ENCODE results near the gene ZNF467.

Gene ZNF467

GRCh38 chr7:149773446-149774236 is at the start of gene ZNF467:
TSS of gene ZNF467 (minus strand) at chr7:149773588. CDS start at chr7:149771032, 2,556 bp downstream.
- ATAC-seq (no peak), DNase-seq (peak; percentile 27)

GRCh38 chr7:149822353-149822943 is 49.1 kb upstream of the ZNF467 start:
- DNase-seq, result no peak
- ATAC-seq, result no peak

GRCh38 chr7:149821191-149822148 is 48.1 kb upstream of the ZNF467 start:
- no peak for DNase-seq
- no peak for ATAC-seq

DNA sequence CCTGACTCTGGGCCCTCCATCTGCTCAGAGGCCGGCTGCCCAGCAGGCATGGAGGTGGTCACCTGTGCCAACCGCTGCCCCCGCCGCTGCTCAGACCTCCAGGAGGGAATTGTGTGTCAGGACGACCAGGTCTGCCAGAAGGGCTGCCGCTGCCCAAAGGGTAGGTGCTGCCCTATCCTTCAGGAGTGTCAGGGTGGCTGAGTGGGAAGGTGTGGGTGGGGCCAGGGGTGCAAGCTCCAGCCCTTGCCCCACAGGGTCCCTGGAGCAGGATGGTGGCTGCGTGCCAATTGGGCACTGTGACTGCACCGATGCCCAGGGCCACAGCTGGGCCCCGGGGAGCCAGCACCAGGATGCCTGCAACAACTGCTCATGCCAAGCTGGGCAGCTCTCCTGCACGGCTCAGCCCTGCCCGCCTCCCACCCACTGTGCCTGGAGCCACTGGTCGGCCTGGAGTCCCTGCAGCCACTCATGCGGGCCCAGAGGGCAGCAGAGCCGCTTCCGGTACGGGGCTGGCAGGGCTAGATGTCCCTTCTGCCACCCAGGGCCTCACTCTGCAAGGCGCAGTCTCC is 47.3 kb upstream of the ZNF467 start:
- ATAC-seq (no peak), DNase-seq (no peak)

DNA sequence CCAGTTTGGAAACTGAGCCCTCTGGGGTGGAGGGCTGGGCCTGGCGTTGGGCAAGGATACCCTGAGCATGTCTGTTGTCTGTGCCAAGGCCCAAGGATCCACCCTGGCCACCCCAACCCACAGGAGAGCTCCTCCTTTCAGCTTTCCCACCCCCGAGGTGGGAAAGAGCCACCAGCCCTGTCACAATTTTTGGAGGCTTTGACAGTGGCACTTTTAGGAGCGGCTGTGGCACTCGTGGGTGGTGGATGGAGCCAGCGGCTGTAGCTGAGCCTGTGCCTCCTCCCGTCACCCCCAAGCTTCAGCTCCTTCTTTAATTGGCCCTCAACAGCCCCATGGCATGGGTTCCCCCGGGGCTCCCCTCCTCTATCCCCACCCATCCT is 46.6 kb upstream of the ZNF467 start:
- ATAC-seq (no peak), DNase-seq (no peak)

- DNase-seq (no peak), ATAC-seq (no peak)
These were observed 46.0 kb upstream of the ZNF467 start for GRCh38 chr7:149819141-149819960.

GRCh38 chr7:149818536-149818840 is 45.1 kb upstream of the ZNF467 start:
- no peak for ATAC-seq

DNA sequence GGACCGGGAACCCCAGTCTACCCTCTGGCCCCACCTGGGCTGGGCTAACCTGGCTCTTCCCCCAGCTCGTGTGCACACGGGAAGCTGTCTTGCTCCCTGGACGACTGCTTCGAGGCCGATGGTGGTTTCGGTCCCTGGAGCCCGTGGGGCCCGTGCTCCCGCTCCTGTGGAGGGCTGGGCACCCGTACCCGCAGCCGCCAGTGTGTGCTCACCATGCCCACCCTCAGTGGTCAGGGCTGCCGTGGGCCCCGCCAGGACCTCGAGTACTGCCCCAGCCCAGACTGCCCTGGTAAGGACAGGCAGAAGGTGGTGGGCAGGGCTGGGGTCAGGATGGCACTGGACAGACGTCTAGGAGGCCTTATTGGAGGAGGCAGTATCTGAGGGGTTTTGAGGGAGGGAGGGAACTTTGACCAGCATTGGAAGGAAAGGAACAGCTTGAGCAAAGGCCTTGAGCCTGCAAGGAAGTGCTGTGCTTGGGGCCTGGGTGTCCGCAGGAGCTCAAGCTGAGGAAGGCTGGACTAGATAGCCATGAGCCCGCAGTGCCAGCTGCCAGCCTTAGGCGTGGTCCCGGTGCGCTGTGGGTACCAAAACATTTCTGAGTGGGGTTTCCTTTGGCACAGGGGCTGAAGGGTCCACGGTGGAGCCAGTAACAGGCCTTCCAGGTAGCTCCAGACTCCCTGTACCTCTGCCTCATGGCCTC is 44.6 kb upstream of the ZNF467 start:
- ATAC-seq (no peak), DNase-seq (no peak)

More at GRCh38 chr7:149818536-149818840, 45.1 kb upstream of the ZNF467 start:
- no peak for DNase-seq

DNA sequence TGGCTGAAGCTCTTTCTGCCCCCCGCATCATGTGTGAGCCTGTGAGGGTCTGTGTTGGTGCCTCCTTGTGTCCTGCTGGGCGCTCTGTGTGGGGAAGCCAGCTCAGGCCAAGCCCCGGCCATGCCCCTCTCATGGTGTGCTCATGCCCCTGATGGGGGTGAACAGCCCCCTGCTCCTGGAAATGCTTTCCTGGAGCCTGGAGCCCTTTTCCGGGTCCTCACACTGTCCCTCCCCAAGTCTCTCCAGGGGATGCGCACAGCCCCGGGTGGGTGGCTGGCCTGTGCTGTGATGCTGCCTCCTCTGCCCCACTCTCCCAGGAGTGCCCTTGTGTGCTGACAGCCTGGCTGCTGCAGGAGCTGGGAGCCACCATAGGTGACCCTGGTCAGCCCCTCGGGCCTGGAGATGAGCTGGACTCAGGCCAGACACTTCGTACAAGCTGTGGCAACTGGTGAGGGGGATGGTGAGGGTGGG is 43.9 kb upstream of the ZNF467 start:
- DNase-seq, result no peak
- no peak for ATAC-seq

- DNase-seq (no peak), ATAC-seq (no peak)
These were observed 43.4 kb upstream of the ZNF467 start for GRCh38 chr7:149816794-149817193.

DNA sequence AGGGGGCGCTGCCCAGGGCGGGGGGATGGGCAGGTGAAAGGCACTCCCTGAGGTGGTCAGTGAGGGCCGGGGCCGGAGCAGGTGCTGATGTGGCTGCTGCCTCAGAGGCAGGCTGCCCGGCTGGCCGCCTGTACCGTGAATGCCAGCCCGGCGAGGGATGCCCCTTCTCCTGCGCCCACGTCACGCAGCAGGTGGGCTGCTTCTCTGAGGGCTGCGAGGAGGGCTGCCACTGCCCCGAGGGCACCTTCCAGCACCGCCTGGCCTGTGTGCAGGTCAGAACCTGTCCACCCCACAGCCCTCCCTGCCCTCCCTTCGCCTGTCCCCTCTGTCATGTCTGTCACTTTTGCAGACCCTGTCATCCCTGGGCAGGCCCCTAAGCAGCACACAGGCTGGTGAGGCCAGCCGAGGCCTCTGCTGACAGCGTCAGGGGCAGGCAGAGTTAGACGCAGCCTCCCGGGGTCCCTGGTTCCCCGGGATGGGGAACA is 42.9 kb upstream of the ZNF467 start:
- DNase-seq (no peak), ATAC-seq (no peak)

GRCh38 chr7:149815661-149816266 is 42.4 kb upstream of the ZNF467 start:
- DNase-seq, result no peak
- no peak for ATAC-seq

DNA sequence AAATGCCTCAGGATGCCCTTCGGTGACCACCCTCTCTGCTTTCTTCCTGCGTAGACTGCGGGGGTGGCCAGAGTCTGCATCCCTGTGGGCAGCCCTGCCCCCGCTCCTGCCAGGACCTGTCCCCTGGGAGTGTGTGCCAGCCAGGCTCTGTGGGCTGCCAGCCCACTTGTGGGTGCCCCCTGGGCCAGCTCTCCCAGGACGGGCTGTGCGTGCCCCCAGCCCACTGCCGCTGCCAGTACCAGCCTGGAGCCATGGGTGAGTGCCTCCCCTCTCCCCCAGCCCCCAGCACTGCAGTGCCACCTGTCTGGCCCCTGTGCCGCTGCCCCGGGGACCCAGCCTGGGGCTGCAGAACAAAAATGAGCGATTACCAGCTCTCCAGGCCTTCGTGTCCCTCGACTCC is 41.7 kb upstream of the ZNF467 start:
- ATAC-seq (no peak), DNase-seq (no peak)

DNA sequence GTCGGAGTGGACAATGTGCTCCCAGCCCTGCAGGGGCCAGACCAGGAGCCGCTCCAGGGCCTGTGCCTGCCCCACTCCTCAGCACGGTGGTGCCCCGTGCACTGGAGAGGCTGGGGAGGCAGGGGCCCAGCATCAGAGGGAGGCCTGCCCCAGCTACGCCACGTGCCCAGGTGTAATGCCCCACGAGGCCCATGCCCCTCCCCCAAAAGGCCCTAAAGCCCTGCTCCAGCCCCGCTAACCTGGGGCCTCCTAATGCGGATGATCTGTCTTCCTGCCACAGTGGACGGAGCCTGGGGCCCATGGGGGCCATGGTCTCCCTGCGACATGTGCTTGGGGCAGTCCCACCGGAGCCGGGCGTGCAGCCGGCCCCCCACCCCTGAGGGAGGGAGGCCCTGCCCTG is 41.1 kb upstream of the ZNF467 start:
- DNase-seq (no peak), ATAC-seq (no peak)

DNA sequence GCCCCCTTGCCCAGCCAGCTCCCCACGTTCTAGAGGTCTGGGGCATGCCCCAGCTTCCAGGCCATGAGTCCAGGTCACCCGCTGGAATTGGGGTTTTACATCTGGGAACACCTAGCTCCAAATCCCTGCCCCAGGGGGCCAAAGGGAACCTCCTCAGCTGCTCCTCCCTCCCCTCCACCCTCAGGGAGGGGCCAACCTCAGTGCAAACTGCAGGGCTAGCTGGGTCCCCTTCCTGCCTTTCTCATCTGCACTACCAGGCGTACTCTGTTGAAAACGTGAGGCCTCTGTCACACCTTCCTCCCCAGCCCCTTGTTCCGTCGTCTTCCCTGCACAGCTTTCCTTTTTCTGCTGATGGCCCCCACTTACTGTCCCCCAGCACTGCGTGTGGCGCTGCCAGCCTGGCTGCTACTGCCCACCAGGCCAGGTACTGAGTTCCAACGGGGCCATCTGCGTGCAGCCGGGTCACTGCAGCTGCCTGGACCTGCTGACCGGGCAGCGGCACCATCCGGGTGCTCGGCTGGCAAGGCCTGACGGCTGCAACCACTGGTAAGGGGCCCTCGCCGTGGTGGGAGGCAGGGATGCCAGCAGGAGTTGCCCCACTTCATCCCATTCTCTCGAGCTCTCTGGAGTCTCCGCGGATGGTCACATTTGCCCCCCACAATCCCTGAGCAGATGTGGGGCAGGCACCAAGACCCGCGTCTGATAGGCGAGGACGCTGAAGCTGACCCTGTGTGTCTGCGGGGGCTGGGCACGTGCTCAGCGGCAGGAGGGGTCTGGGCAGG is 40.1 kb upstream of the ZNF467 start:
- no peak for ATAC-seq
- DNase-seq, result no peak

GRCh38 chr7:149811831-149812490 is 38.6 kb upstream of the ZNF467 start:
- no peak for ATAC-seq
- no peak for DNase-seq

DNA sequence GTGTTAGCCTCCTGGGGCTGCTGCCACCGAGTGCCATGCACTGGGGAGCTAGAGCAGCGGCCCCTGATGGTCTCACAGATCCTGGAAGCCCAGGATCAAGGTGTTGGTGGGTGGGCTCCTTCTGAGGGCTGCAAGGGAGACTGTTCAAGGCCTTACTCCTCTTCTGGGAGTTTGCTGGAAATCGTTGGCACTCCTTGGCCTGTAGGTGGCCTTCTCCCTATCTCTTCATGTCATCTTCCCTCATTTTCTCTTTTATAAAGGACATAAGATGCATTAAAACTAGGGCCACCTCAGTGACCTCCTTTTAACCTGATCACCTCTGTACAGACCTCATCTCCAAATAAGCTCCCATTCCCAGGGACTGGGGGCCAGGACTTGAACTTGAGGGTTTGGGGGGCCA is 37.8 kb upstream of the ZNF467 start:
- no peak for DNase-seq

GRCh38 chr7:149809215-149809614 is 35.8 kb upstream of the ZNF467 start:
- DNase-seq, result no peak
- ATAC-seq, result no peak

More for the DNA sequence above, 37.8 kb upstream of the ZNF467 start:
- no peak for ATAC-seq

DNA sequence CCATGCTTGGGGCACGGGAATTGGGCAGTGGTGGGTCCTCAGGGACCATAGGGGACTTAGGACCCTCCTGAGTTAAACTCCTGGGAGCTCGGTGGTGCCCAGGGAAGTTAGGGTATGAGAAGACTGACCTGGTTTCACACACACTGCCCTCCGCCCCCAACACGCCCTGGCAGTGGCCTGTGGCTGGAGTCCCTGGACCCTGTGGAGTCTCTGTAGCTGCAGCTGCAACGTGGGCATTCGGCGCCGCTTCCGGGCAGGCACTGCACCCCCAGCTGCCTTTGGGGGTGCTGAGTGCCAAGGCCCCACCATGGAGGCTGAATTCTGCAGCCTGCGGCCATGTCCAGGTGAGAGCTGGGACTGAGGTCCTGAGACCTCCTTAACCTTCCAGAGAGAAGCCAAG is 34.9 kb upstream of the ZNF467 start:
- no peak for ATAC-seq
- no peak for DNase-seq
